NCI-H526 treated with DMSO at 0.1 percent for 48 hours (cell line): Measurements from ENCODE around the gene EIF1.
"Not testable (repeated sequence)": the region's sequence is repeated elsewhere in the genome, so short reads cannot be mapped to it uniquely, and the experiment has no call there.

Source experiments
- DNase-seq: peaks from one replicate; lab custom pipeline; 2025; lab: John Stamatoyannopoulos, UW

The EIF1 gene

DNA sequence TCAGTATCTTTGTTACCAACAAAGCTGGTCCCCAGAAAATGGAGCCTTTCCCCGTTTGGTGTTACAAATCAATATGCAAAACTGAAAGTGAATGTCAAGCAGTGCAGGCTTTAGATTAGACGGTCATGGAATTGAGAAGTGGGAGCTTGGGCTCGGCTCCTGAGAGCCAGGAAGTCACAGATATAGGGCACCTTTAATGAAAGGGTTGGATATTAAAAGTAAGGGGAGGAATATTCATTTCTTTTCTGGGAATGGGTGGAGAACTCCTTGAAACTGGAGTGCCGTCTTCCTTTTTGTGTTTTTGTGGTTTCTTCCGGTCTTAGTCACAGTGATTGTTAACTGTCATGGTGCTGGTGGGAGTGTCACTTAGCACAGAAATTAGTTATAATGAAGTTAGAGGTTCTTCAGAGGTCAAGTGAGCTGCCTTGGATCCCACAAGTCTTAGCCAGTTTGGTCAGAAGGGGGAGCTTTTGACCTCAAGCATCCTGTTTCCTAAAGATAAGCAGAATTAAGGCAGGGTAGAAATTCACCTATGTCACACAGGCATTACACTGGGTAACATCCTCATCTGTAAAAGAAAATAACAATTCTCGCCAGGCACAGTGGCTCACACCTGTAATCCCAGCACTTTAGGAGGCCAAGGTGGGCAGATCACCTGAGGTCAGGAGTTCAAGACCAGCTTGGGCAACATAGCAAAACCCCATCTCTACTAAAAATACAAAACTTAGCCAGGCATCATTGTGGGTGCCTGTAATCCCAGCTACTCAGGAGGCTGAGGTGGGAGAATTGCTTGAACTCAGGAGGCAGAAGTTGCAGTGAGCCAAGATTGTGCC, 9.6 kb upstream of the EIF1 start:
- DNase-seq = no peak

DNA sequence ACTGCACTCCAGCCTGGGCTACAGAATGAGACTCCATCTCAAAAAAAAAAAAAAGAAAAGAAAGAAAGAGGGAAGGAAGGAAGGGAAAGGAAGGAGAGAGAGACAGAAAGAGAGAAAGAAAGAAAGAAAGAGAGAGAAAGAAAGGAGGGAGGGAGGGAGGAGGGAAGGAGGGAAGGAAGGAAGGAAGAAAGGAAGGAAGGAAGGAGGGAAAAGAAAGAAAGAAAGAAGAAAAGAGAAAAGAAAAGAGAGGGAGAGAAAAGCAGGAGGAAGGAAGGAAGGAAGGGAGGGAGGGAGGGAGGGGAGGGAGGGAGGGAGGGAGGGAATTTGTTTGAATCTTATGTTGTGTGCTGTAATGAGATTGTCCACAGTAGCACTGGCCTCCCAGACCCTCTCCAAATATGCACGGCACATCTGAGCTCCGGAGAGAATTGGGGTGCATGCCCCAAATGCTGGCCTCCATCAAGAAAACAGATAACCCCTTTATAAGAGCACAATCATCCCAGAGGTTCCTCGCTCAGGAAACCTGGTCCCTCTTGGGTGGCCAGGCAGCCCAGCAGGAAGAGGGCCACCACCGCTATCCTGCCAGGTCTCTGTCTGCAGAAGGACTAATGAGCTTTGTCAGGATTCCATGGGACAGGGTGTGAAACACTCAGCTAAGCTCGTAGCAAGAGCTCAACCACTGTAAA, 8.8 kb upstream of the EIF1 start:
- DNase-seq = no peak

GRCh38 chr17:41680426-41681040, 8.2 kb upstream of the EIF1 start:
- no peak for DNase-seq

GRCh38 chr17:41681776-41682175, 6.9 kb upstream of the EIF1 start:
- DNase-seq = no peak

GRCh38 chr17:41682631-41683030, 6.1 kb upstream of the EIF1 start:
- no peak for DNase-seq

DNA sequence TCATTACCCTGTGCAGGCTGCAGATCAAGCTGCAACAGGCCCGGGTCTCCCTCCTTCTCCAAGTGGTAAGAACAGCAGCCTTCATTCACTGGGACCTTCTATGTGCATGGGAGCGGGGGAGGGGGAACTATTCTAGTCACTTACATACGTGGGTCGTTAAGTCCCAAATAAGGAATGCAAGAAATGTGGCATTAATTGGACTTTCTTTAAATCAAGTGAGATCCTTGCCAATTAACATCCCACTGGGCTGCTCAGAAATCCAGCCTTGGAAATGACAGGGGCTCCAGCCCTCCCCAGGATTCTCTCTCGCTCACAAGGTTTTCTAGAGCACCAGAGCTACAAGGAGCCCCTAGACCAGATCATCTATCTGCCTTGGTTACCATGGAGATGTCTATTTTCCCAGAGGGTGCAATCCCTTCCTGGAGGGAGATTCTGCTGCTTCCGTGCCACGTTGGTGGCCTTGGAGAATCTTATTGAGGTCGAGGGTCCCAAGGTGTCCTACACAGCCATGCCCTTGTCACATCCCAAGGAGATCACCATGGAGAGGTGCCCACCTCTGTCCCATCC, 5.2 kb upstream of the EIF1 start:
- DNase-seq = no peak

- DNase-seq = no peak
These were observed 4.7 kb upstream of the EIF1 start for GRCh38 chr17:41684035-41684434.

- DNase-seq = not testable (repeated sequence)
These were observed 2.9 kb upstream of the EIF1 start for GRCh38 chr17:41685753-41686152.

DNA sequence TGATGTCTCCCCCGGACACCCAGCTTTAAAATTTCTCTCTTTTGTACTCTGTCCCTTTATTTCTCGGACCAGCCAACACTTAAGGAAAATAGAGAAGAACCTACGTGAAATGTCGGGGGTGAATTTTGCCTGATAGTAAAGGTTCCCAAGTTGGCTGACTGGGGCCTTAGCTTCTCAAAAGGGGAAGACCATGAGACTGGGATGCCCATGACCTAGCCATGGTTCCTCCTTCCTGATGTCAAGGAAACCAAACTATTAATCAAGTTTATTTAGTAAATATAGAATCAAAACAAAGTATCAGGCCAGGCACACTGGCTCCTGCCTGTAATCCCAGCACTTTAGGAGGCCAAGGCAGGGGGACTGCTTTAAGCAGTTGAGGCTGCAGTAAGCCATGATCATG, 2.4 kb upstream of the EIF1 start:
- DNase-seq = no peak

GRCh38 chr17:41687828-41688640, 651 bp upstream of the EIF1 start:
- DNase-seq = peak; percentile 55

GRCh38 chr17:41689497-41690299, 1.0 kb downstream of the EIF1 start:
- DNase-seq = peak; percentile 50

DNA sequence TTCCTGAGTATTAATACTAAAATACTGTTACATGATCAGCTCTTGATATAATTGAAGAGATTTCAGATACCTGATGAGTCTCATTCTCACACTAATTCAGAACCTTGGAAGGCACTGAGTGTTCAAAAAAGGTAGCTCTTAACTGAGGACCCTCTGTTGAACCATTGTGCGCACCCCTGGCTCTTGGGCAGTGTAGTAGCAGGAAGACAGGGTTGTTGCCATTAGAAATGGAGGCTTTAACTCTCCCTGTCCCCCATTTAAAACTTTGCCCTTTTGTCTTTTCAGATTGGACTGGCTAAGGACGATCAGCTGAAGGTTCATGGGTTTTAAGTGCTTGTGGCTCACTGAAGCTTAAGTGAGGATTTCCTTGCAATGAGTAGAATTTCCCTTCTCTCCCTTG, 1.8 kb downstream of the EIF1 start:
- no peak for DNase-seq

- DNase-seq = no peak
These were observed 2.5 kb downstream of the EIF1 start for GRCh38 chr17:41691031-41691777.

DNA sequence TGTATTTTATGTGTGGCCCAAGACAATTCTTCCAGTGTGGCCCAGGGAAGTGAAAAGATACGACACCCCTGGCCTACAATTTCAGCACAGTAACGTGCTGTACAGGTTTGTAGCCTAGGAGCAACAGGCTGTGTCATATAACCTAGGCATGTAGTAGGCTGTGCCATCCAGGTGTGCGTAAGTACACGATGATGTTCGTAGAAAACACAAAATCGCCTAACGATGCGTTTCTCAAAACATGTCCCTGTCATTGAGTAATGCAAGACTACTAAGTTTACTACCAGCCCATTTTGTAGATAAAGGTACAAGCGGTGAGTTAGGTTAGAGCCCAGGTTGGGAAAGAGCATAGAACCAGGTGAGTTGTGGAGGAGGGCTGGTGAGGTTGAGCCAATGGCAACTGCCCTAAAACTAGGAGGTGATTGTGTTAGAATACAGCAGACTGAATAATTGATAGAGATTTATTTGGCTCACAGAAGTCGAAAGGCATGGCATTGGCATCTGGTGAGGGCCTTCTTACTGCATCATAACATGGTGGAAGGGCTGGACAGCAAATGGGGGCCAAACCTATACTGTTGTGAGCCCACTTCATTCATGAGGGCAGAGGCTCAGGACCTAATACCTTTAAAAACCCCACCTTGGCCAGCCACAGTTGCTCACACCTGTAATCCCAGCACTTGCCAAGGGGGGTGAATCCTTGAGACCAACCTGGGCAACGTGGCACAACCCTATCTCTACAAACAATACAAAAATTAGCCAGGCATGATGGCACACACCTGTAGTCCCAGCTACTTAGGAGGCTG, 4.2 kb downstream of the EIF1 start:
- DNase-seq = no peak

DNA sequence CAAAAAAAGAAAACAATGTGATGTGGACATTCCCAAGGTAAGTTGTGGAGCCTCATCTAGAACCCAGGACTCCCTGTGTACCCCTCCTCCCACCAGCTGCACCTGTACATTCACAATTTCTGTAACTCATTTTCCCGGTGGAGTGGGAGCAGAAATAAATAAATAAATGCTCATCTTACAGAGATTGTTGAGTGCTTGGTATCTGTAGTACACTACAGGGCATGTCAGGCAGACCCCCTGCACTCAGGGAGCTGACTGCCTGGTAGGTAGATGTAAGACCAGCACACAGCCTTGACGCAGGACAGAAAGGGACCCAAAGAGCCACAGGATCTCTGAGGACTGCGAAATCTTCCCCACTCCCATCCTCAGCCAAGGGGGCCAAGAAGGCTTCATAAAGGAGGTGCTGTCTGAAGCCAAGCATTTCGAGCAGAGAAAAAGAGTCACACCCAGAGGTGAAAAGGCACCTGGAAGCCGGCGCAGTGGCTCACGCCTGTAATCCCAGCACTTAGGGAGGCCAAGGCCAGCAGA, 6.5 kb downstream of the EIF1 start:
- DNase-seq = no peak

GRCh38 chr17:41695954-41696757, 7.5 kb downstream of the EIF1 start:
- DNase-seq = peak; percentile 26

DNA sequence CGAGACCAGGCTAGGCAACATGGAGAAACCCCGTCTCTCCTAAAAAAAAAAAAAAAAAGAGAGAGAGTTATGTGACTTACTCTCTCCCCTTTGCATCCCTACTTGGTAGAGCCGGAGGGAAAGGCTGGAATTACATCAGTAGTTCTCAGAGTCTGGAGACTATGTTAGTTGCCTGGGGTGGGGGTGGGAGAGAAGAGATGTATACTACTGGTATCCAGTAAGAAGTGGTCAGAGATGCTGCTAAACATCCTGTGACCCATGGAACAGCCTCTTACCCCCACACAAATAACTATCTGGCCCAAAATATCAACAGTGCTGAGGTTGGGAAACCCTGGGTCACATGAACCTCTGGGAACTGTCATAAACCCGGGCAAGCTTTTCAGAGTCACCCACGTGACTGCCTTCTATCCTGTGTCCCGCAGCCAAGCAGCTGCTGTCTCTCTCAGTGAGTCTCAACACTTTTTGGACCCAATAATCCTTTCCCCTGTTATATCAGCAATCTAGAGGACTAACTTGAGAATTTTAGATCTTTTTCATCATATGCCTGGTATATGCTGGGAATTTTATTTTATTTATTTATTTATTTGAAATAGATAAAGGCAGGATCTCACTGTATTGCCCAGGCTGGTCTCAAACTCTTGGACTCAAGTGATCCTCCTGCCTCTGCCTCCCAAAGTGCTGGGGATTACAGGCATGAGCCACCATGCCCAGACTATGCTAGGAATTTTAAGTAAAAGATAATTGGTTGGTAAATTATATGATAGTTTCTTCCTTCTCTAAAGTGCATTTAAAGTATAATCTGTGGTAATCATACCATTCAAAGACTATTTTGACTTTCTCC, 8.7 kb downstream of the EIF1 start:
- DNase-seq = no peak
